Measurements from ENCODE around the gene ZNF576. TPM values are rescaled to one million over a fixed set of nuclear protein-coding genes. Genes with fewer than 3 reads are reported as not detected.

Gene ZNF576
- total and polyA plus RNA-seq, 2 donors (not counting 3 experiments of a cell fraction or from before 2014, with no cell fraction given): 19.5 to 27.7 TPM

DNA sequence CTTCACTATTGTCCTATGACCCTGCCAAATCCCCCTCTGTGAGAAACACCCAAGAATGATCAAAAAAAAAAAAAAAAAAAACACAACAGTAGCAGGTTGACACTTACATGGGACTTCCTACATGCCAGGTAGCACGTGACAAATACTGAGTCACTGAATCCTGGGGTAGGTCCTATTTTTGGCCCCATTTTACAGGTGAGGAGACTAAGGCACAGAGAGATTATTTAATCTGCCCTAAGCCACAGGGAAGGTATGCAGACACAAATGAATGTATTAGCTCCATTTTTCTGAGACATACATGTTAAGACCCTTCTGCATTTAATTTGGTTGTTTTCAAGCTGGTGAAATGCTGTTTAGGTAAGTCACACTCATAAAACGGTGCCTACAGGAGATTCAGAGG is 47.7 kb upstream of the ZNF576 start:
- H3K79me2 ChIP-seq (ENCODE audit: control insufficient read depth, insufficient read depth, low read length): no peaks in the 10 kb centered on the region
- no peak overlapping the region for H3K27ac ChIP-seq (ENCODE audit: insufficient read depth, low read depth, low read length)
- peaks cover 2 to 39% of the 10 kb centered on the region in 2 experiments for H3K36me3 ChIP-seq (ENCODE audit: control insufficient read depth in 2 of 2, extremely low read depth in 1 of 2, insufficient read depth in 2 of 2, low read length in 2 of 2)
- no peaks in the 10 kb centered on the region for H3K27me3 ChIP-seq (ENCODE audit: control insufficient read depth in 2 of 2, insufficient read depth in 2 of 2, low read length in 2 of 2)
- H3K4me2 ChIP-seq (ENCODE audit: insufficient read depth, low read length): no peak overlapping the region
- no peaks in the 10 kb centered on the region for H4K20me1 ChIP-seq (replicated peaks; ENCODE audit: control insufficient read depth, extremely low read depth, insufficient read depth, low read length)
- CTCF ChIA-PET: interaction anchor here (0.6 to 1.4 kb wide), 2 partner anchors 10 to 46 kb away, joined by 3 read pairs; no protein-coding TSS in a partner anchor
- dilution Hi-C loops (cut with MboI; ENCODE audit: extremely low pct_ligation_motif_present, low sequenced_read_pairs) (no loop called here), intact Hi-C loops (cut with micrococcal nuclease) (no loop called here)
- TF ChIP-seq MYC (IDR thresholded peaks at IDR 0.05; ENCODE audit: low read depth, low read length): no peak
- TF ChIP-seq GATA2 (IDR thresholded peaks at IDR 0.05; ENCODE audit: insufficient read depth, insufficient read length, low read depth, low read length): no peak
- no TSS peak for BruUV-seq (replicated peaks)
- POLR2A ChIA-PET: no interaction called here
- H3K4me1 ChIP-seq (ENCODE audit: control insufficient read depth, extremely low read depth, insufficient read depth, low read length): no peaks in the 10 kb centered on the region
- H2AFZ ChIP-seq (ENCODE audit: low read depth, low read length): no peak overlapping the region
- no peak overlapping the region for H3K9ac ChIP-seq (replicated peaks; ENCODE audit: extremely low read depth, insufficient read depth, low read length)
- no peak for FAIRE-seq
- H3K9me3 ChIP-seq (replicated peaks; ENCODE audit: control insufficient read depth, insufficient read depth, low read length): no peaks in the 10 kb centered on the region
- no peaks in the 10 kb centered on the region for H3K9me1 ChIP-seq (replicated peaks; ENCODE audit: control insufficient read depth, extremely low read depth, insufficient read depth, low read length)
- no peak overlapping the region for H3K4me3 ChIP-seq (replicated peaks in 1 of 3; ENCODE audit: insufficient read depth in 1 of 3, low read depth in 1 of 3, low read length in 3 of 3)
- no peak for DNase-seq (ENCODE audit: low read depth, low spot score)

DNA sequence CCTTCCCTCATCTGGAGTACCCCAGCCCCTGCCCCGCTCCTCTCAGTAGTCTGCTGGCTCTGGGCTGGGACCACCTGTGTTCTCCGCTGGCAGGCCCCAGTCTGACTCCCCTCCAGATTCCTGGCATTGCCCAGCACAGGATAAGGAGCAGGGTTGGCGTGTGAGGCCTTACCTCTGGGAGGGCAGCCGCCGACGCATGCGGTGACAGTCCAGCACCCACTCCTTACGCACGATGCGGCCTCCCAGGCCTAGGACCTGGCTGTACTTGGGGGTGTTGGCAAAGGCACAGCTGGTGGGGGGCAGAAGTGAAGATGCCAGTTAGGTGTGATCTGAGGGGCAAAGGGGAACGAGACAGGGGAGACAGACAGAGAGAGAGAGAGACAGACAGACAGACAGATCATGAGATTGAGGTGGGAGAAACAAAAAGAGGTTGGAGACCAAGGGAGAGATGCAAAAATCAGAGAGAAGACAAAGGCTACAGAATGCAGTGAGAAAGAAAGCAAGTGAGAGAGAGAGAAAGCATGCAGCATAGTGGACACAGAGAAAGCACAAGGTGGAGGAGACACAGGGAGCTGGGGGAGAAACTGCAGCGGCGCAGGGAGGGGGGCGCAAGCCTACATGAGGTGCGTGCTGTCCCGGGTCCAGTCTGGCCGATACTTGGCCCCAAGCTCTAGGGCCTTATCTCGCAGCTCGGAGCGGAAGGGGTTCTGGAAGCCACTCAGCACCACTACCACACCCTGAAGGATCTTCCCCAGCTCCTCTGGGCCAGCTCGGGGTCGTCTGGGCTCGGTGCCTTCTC is 44.8 kb upstream of the ZNF576 start:
- no peaks in the 10 kb centered on the region for H3K79me2 ChIP-seq (ENCODE audit: control insufficient read depth, insufficient read depth, low read length)
- H3K9me3 ChIP-seq (replicated peaks; ENCODE audit: control insufficient read depth, insufficient read depth, low read length): no peaks in the 10 kb centered on the region
- H2AFZ ChIP-seq (ENCODE audit: low read depth, low read length): no peak overlapping the region
- DNase-seq (ENCODE audit: low read depth, low spot score) (no peak), FAIRE-seq (no peak)
- no peaks in the 10 kb centered on the region for H4K20me1 ChIP-seq (replicated peaks; ENCODE audit: control insufficient read depth, extremely low read depth, insufficient read depth, low read length)
- intact Hi-C loops (cut with micrococcal nuclease): no loop called here
- H3K27me3 ChIP-seq (ENCODE audit: control insufficient read depth in 2 of 2, insufficient read depth in 2 of 2, low read length in 2 of 2): no peaks in the 10 kb centered on the region
- H3K4me2 ChIP-seq (ENCODE audit: insufficient read depth, low read length): no peak overlapping the region
- H3K9ac ChIP-seq (replicated peaks; ENCODE audit: extremely low read depth, insufficient read depth, low read length): no peak overlapping the region
- no peaks in the 10 kb centered on the region for H3K9me1 ChIP-seq (replicated peaks; ENCODE audit: control insufficient read depth, extremely low read depth, insufficient read depth, low read length)
- no peak overlapping the region for H3K27ac ChIP-seq (ENCODE audit: insufficient read depth, low read depth, low read length)
- ChIA-PET CTCF (interaction anchor here (6.6 kb wide), 1 partner anchor 44 kb away, joined by 158 read pairs; the partner anchor contains the start of genes IRGQ and ZNF576), POLR2A (no interaction called here)
- no peak overlapping the region for H3K4me3 ChIP-seq (replicated peaks in 1 of 3; ENCODE audit: insufficient read depth in 1 of 3, low read depth in 1 of 3, low read length in 3 of 3)
- dilution Hi-C loops (cut with MboI; ENCODE audit: extremely low pct_ligation_motif_present, low sequenced_read_pairs): no loop called here
- no peaks in the 10 kb centered on the region for H3K4me1 ChIP-seq (ENCODE audit: control insufficient read depth, extremely low read depth, insufficient read depth, low read length)
- H3K36me3 ChIP-seq (ENCODE audit: control insufficient read depth in 2 of 2, extremely low read depth in 1 of 2, insufficient read depth in 2 of 2, low read length in 2 of 2): peaks cover 2 to 32% of the 10 kb centered on the region in 2 experiments
- no TSS peak for BruUV-seq (replicated peaks)
- TF ChIP-seq, protein P1, sequence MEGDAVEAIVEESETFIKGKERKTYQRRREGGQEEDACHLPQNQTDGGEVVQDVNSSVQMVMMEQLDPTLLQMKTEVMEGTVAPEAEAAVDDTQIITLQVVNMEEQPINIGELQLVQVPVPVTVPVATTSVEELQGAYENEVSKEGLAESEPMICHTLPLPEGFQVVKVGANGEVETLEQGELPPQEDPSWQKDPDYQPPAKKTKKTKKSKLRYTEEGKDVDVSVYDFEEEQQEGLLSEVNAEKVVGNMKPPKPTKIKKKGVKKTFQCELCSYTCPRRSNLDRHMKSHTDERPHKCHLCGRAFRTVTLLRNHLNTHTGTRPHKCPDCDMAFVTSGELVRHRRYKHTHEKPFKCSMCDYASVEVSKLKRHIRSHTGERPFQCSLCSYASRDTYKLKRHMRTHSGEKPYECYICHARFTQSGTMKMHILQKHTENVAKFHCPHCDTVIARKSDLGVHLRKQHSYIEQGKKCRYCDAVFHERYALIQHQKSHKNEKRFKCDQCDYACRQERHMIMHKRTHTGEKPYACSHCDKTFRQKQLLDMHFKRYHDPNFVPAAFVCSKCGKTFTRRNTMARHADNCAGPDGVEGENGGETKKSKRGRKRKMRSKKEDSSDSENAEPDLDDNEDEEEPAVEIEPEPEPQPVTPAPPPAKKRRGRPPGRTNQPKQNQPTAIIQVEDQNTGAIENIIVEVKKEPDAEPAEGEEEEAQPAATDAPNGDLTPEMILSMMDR (IDR thresholded peaks at IDR 0.05; ENCODE audit: extremely low read depth in 1 of 2, insufficient read depth in 1 of 2, low read depth in 1 of 2, low read length in 2 of 2): no peak
- TF ChIP-seq GATA2 (IDR thresholded peaks at IDR 0.05; ENCODE audit: insufficient read depth, insufficient read length, low read depth, low read length) (no peak), FOS (IDR thresholded peaks at IDR 0.05; ENCODE audit: borderline replicate concordance, insufficient read depth, low read length) (no peak), EZH2 (IDR thresholded peaks at IDR 0.05; ENCODE audit: borderline replicate concordance, low read depth, low read length, severe bottlenecking) (no peak), POLR2A (IDR thresholded peaks at IDR 0.05; ENCODE audit: low read depth, low read length) (no peak), JUN (IDR thresholded peaks at IDR 0.05; ENCODE audit: borderline replicate concordance, insufficient read depth, insufficient read length, low read depth) (no peak), MYC (IDR thresholded peaks at IDR 0.05; ENCODE audit: low read depth, low read length) (no peak), POLR2AphosphoS5 (IDR thresholded peaks at IDR 0.05; ENCODE audit: insufficient read depth, low read depth, low read length) (no peak)
- TF ChIP-seq, protein P2, sequence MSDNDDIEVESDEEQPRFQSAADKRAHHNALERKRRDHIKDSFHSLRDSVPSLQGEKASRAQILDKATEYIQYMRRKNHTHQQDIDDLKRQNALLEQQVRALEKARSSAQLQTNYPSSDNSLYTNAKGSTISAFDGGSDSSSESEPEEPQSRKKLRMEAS (IDR thresholded peaks at IDR 0.05; ENCODE audit: insufficient read depth, insufficient read length): no peak

Measured in endothelial cell of umbilical vein (primary cell).